ENCODE results near the gene TUBGCP5.

TUBGCP5 gene

GRCh38 chr15:22973987-22974386 is 65.4 kb downstream of the TUBGCP5 start:
- no peak for DNase-seq

GRCh38 chr15:22973286-22973685 is 66.1 kb downstream of the TUBGCP5 start:
- no peak for DNase-seq

DNA sequence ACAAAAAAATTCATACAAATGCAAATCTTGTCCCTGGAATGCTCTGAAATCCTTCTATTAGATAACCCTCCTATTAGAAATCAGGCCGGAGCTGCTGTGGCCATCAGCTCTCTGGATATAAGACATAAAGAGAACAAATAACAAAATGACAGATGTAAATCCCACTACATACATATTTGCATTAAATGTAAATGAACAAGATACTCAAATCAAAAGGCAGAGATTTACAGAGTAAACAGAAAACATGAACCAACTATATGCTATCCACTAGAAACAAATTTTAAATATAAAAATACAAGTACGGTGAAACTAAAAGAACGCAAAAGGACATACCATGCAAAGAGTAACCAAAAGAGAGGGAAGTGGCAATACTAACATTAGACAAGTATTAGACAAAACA is 69.9 kb downstream of the TUBGCP5 start:
- no peak for DNase-seq

DNA sequence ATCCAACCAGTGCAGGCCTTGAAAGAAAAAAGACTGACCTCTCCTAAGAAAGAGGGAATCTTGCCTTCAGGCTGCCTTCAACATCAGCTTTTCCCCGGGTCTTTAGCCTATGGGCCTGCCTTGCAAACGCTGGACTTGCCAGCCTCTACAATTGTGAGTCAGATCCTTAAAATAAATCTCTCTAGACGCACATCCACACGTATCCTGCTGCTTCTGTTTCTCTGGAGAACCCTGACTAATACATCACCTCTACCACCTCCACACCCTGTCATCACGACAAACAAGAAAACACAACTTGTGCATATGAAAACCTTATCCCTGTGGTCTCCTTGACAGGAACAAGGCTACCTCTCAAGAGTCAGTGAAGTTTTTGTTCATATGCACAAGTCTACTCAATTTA is 71.0 kb downstream of the TUBGCP5 start:
- no peak for DNase-seq

DNA sequence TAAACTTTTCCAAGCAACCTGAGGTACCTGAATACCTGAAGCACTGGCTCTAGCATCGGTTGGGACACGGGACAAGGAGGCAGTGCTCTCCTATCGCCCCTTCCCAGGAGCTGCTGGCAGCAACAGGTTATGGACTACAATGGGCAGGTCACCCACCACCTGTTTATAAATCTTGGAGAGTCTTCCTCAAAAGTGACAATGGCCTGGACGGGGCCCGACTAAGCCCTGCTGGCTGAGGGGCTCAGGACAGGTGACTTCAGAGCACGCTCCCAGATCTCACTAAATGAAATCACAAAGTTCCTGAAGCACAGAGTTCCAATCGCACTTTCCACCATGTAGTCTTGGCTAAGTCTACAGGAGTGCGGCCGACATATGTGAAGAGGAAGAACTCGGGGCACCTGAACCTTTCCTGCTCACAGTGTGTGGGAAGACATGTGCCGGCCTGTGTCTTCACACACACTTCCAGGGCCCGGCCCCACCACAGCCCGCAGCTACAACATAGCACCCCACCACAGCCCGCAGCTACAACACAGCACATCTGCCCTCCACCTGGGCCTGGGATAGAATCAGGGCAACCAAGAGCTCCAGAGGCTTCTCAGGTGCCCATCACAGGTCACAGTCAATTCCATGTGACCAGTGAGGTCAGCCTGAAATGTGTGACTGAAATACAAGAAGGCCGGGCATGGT is 72.1 kb downstream of the TUBGCP5 start:
- DNase-seq = no peak

DNA sequence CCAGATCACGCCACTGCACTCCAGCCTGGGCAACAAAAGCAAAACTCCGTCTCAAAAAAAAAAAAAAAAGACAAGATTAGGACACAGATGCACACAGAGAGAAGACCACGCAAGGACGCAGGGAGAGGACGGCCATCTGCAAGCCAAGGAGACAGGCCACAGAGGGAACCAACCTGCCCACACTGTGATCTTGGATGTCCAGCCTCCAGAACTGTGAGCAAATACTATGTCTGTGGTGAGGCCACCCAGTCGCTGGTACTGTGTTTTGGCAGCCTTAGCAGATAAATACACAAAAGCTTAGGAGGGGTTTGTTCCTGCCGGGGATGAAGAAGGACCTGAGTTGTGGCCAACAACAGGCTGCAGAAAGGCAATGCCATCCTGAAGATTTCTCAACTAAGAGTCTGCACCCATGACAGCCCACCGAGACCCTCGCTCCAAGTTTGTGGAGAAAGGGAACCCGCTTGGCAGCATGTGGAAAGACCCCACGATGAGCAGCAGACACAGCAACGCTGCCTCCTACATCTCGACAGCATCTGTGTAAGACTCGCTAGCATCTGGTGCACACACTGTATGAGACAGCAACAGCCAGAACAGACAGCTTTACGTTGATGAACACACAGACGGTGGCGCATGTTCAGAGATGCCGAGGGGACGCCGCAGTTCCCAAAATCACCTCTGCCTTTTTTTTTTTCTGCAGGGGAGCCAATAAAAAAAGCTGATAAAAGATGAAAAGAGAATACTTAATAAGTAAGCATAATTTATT is 72.9 kb downstream of the TUBGCP5 start:
- no peak for DNase-seq

GRCh38 chr15:22963641-22964040 is 75.7 kb downstream of the TUBGCP5 start:
- DNase-seq = no peak

DNA sequence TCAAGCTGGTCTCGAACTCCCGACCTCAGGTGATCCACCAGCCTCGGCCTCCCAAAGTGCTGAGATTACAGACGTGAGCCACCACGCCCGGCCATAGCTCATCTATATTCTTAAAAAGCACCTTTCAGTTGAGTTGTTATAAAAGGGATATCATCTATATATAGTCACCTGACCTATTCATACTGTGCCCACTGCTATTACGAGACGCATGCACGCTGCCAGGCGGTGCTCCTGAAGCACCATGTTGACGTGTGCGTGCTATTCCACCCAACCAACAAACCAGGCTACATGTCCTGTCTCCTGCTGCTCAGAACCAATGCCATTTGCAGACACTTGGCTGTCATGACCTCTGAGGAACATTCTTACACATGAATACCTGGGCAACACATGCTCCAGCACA is 76.8 kb downstream of the TUBGCP5 start:
- DNase-seq = no peak

GRCh38 chr15:22961762-22962161 is 77.6 kb downstream of the TUBGCP5 start:
- no peak for DNase-seq

DNA sequence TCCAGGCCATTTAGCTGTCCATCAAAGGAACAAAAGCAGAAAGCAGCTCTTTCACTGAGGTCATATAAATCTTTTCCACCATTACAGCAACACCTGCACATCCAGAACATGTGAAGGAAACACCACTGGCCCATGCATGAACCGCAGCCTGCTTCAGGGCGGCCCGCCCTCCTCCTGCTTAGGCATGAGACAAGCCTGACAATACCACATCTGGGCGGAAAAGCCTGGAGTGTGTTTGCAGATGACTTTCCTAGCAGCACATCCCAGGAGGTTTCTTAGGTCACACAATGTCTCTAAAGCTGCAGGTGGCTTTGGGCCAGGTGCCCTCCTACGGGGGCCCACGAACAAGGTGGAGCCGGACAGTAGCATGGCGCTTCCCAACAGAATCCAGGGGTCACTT is 78.8 kb downstream of the TUBGCP5 start:
- no peak for DNase-seq

DNA sequence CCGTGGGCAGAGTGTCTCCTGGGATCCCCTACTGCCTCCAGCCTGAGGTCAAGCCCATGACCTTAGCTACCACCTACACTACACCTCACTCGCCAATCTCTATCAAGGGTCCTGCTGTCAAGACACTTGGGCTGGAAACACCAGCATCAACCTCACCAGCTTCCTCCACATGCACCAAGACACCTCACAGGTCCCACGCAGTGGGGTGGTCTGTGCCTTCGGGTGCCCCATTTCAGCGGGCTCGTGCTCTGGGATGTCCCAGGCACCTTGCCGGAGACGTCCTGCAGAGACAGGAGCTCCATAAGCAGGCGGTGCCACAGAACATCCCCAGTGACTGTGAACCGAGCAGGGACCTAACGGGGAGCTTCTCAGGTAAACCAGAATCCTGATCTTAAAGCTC is 79.2 kb downstream of the TUBGCP5 start:
- DNase-seq = no peak

DNA sequence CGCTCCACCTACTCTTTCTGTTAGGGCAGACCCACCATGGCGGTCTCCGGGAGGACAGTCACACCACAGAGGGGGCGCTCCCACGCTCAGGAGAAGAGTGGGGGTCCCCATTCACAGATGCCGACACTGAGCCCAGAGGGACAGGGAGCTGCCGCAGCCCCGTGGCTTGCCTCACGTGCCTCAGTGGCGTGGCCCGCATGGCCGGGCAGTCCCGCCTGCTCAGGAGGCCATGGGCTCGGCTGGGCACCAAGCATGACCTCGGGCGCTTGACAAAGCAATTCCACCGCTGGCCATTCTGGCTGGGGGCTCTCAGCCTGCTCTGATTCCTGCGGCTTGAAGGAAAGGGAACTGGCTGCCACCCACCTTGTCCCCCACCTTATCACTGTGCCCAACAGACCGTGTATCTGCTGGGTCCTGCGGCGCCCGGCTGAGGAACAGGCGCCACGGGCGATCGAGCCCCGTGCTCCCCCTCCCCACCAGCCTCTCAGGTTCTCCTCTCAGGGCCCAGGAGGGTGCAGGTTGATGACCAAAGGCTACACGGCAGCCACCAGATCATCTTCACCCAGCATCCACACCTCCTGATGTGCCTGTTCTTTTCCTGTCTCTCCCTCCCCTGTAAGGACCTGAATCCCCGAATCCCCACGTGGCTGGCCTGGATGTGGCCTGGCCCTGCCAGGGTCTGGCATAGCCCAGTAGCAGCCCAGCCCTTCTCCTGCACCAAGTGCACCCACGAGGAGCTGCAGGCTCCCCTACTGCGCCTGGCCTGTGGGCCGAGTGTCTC is 79.9 kb downstream of the TUBGCP5 start:
- DNase-seq = no peak

DNA sequence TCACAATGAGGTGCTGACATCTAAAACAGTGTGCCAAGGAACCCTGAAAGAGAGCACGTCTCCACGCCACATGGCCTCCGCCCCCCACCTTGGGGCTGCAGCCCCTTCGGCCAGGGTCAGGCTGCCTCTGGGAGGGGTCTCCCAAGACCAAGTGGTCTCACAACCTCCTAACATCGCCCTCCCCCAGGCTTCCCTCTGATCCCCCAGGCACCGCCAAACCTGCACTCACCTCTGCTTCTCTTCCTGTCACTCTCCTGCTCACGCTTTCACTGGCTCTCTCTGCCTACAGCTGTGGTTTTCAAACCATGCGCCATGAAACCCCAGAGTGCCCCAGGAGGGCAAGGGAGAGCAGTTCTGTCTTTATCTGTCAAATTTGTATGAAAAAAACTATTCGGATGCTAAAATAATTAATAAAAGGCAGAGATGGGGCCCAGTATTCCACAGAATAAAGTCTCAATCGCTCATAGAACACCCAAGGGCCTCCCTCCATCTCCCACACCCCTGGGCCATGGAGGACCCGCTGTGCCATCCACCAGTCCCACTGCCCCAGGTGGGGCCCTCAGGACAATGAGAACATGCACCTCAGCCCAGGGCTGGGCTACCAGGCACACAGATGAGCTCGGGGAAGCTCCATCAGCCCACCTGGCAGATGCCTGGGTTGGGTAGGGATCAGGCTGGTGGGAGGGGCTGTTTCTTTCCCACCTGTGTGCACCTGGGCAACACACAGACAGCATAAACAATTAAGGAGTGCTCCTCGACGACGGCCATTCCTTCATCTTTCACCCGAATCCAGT is 80.7 kb downstream of the TUBGCP5 start:
- no peak for DNase-seq

- no peak for DNase-seq
Measured at GRCh38 chr15:22956978-22957260, 82.5 kb downstream of the TUBGCP5 start.

- DNase-seq = peak in 1 of 2 donors; percentile 37
Measured at GRCh38 chr15:22956257-22956977, 83.0 kb downstream of the TUBGCP5 start.

DNA sequence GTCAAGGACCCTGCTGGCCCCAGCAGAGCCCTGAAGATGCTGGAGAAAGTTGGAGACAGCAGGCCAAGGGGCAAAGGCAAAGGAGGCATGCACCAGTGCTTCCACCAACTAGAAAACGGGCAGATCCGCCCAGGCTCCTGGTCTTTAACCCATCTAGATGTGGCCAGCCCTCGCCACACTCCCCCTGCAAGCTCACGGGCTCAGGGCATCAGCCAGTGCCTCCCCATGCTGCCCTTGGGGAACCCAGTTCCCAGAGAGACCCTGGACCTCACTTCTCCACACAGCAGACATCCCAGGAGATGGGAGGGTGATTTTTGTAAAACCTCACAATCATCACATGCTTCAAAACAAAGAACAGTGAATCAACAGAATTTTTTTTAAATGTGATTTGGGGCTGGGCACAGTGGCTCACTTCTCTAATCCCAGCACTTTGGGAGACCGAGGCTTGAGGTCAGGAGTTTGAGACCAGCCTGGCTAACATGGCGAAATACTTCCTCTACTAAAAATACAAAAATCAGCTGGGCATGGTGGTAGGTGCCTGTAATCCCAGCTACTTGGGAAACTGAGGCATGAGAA is 83.7 kb downstream of the TUBGCP5 start:
- DNase-seq = no peak

GRCh38 chr15:22954798-22955543 is 84.4 kb downstream of the TUBGCP5 start:
- DNase-seq = no peak

DNA sequence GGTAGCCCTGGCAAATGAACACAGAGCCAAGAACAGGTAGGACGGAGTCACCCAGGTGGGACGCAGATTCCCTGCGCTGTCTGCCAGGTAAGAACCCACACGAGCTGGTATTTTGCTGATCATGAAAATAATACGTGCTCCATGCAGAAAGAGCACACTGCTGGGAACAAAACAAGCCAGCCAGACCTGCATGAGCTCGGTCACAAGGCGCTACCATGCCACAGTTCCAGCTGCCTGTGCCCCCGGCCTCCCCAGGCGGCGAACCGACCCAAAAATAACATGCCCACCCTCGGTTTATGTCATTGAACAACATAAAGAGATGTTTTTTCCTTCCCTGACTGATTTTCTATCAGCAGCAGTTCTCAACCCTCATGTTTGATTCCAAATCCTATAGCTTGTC is 85.0 kb downstream of the TUBGCP5 start:
- no peak for DNase-seq

- no peak for DNase-seq
Measured at GRCh38 chr15:22952796-22953579, 86.4 kb downstream of the TUBGCP5 start.
